Measurements from ENCODE around the gene EFNB1. TPM values are rescaled to one million over a fixed set of nuclear protein-coding genes. Genes with fewer than 3 reads are reported as not detected.

Gene EFNB1
- total and polyA plus RNA-seq, 10 of the 15 experiments (the other 5 are each of a cell fraction or from before 2014, with no cell fraction given), result 0.02 to 1.0 (median 0.81) TPM; not detected in 1

DNA sequence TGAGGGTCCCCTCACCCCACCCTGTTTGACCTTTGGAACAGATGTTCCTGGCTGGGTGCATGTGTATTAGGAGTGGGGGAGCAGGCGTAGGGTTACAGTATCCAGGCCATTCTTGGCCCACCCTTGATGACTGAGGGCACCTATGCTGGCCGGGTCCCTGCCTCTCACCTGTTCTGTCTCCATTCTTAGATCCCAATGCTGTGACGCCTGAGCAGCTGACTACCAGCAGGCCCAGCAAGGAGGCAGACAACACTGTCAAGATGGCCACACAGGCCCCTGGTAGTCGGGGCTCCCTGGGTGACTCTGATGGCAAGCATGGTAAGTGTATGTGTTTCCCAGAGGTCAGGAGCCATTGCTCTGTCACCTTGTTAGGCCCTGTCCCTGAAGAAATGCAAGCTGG lies 10.9 kb downstream of the EFNB1 start:
- POLR2A ChIA-PET, result no interaction called here
- Histone ChIP-seq H4K20me1 (ENCODE audit: control insufficient read depth, insufficient read depth) (no peaks in the 10 kb centered on the region), H3K36me3 (ENCODE audit: control insufficient read depth in 2 of 2, insufficient read depth in 2 of 2, low read length in 1 of 2) (no peaks in the 10 kb centered on the region), H3K79me2 (ENCODE audit: control insufficient read depth, insufficient read depth, low read length) (no peaks in the 10 kb centered on the region), H3K4me1 (ENCODE audit: control insufficient read depth, insufficient read depth, low read length) (no peaks in the 10 kb centered on the region), H3K27me3 (replicated peaks in 1 of 2; ENCODE audit: control insufficient read depth in 2 of 2, insufficient read depth in 2 of 2, low read length in 1 of 2) (no peaks in the 10 kb centered on the region), H3K4me2 (ENCODE audit: control insufficient read depth, insufficient read depth) (no peak overlapping the region), H3K4me3 (no peak overlapping the region), H2AFZ (ENCODE audit: control insufficient read depth, low read depth, low read length) (no peak overlapping the region), H3K9ac (ENCODE audit: control insufficient read depth, insufficient read depth, low read length) (no peak overlapping the region), H3K27ac (ENCODE audit: control insufficient read depth, insufficient read depth) (no peak overlapping the region), H3K9me3 (replicated peaks; ENCODE audit: control insufficient read depth, insufficient read depth, low read length) (no peaks in the 10 kb centered on the region; the same call in 2 of the 3 replicates)
- intact Hi-C loops (cut with micrococcal nuclease; ENCODE audit: unreplicated experiment) (no loop called here), in situ Hi-C loops (cut with MboI) (no loop called here)
- 39% methylated on average over 4 of the region's 4 CpGs for WGBS (ENCODE audit: insufficient coverage, insufficient replicate concordance, low lambda C conversion rate, missing lambda C conversion rate)
- TF ChIP-seq REST (IDR thresholded peaks at IDR 0.05; ENCODE audit: low read depth, low read length) (no peak), ZSCAN29 (IDR thresholded peaks at IDR 0.05) (no peak)
- TF ChIP-seq, protein P1, sequence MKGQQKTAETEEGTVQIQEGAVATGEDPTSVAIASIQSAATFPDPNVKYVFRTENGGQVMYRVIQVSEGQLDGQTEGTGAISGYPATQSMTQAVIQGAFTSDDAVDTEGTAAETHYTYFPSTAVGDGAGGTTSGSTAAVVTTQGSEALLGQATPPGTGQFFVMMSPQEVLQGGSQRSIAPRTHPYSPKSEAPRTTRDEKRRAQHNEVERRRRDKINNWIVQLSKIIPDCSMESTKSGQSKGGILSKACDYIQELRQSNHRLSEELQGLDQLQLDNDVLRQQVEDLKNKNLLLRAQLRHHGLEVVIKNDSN (IDR thresholded peaks at IDR 0.05; ENCODE audit: borderline replicate concordance, extremely low read length, insufficient read depth, low read depth, low read length), result no peak
- RAD21 ChIA-PET (ENCODE audit: unreplicated experiment), result no interaction called here
- CTCF ChIA-PET, result no interaction called here
- FAIRE-seq, result no peak
- BruUV-seq (replicated peaks), result no TSS peak
- SMC1A ChIA-PET (ENCODE audit: uncharacterized antibody, unreplicated experiment), result no interaction called here
- no peak for ATAC-seq
- no peak for DNase-seq (ENCODE audit: low read depth, low spot score)
